SU-DHL-6 (cell line): ENCODE measurements around the gene GRAP2.

ENCODE experiments used
- H2AFZ ChIP-seq: fragments of 200-600 bp; sonication (generic); 2 replicates; pipeline ENCODE4 v1.6.1; 2014; ENCODE audit warnings: low read depth, mild to moderate bottlenecking, moderate library complexity, mixed read lengths, antibody characterized with exemption, low read length; ENCODE audit not compliant: severe bottlenecking
- H3F3A ChIP-seq: fragments of 200-600 bp; shearing (Covaris generic); 2 replicates; pipeline ENCODE4 v1.6.0; 2016; ENCODE audit warnings: antibody characterized with exemption, mild to moderate bottlenecking; ENCODE audit not compliant: insufficient read depth
- H3K27ac ChIP-seq: fragments of 200-600 bp; sonication (generic); 2 replicates; pipeline ENCODE4 v1.5.1; 2016; ENCODE audit warnings: low read depth, mild to moderate bottlenecking, low read length, moderate library complexity, mixed read lengths
- H3K27me3 ChIP-seq: fragments of 200-600 bp; sonication (generic), shearing (Covaris generic); 2 replicates; pipeline ENCODE4 v1.6.0; 2014; ENCODE audit warnings: mild to moderate bottlenecking, low read length
- H3K36me3 ChIP-seq: fragments of 200-600 bp; sonication (generic); 2 replicates; pipeline ENCODE4 v1.6.1; 2014; ENCODE audit warnings: mild to moderate bottlenecking, low read length, mixed read lengths
- H3K4me2 ChIP-seq: fragments of 300-600, 200-600 bp; shearing (Covaris generic), sonication (generic); 2 replicates; pipeline ENCODE4 v1.6.0; 2014; ENCODE audit warnings: low read length, low read depth, mild to moderate bottlenecking; ENCODE audit not compliant: poor library complexity, severe bottlenecking
- H3K4me3 ChIP-seq: fragments of 200-600 bp; sonication (generic); 2 replicates; pipeline ENCODE4 v1.5.1; 2014; ENCODE audit warnings: antibody characterized with exemption, low read length, mild to moderate bottlenecking, mixed read lengths; ENCODE audit not compliant: insufficient read depth, poor library complexity, severe bottlenecking
- H3K79me2 ChIP-seq: fragments of 200-600 bp; sonication (generic); 2 replicates; pipeline ENCODE4 v1.6.1; 2014; ENCODE audit warnings: mild to moderate bottlenecking, low read length, moderate library complexity; ENCODE audit not compliant: insufficient read depth
- H3K9ac ChIP-seq: fragments of 200-600 bp; sonication (generic); 2 replicates; pipeline ENCODE4 v1.7.0; 2014; ENCODE audit warnings: mild to moderate bottlenecking, low read length
- H3K9me2 ChIP-seq: fragments of 200-600 bp; sonication (generic); replicated peaks from 2 replicates; pipeline ENCODE4 v1.6.1; 2014; ENCODE audit warnings: low read length; ENCODE audit not compliant: insufficient read depth
- H3K9me3 ChIP-seq: fragments of 200-600 bp; sonication (generic); 2 replicates; pipeline ENCODE4 v1.6.1; 2014; ENCODE audit warnings: low read length, mixed read lengths; ENCODE audit not compliant: insufficient read depth
- H4K20me1 ChIP-seq: fragments of 200-600 bp; sonication (generic); 2 replicates; pipeline ENCODE4 v1.6.1; 2014; ENCODE audit warnings: low read depth, mild to moderate bottlenecking, antibody characterized with exemption, low read length, moderate library complexity, mixed read lengths
- EZH2phosphoT487 ChIP-seq: fragments of 200-600 bp; sonication (generic), shearing (Covaris generic); conservative IDR thresholded peaks from 2 replicates; pipeline ENCODE4 v1.6.1; 2018; ENCODE audit warnings: mild to moderate bottlenecking, antibody characterized with exemption, low read length, moderate library complexity, mixed read lengths
- TF ChIP-seq, protein P1 (sequence below): fragments of 200-600 bp; sonication (generic); IDR thresholded peaks from one replicate; pipeline ENCODE4 v1.5.1; 2017; ENCODE audit warnings: antibody characterized with exemption, mild to moderate bottlenecking, low read length, moderate library complexity; ENCODE audit not compliant: insufficient read depth, poor library complexity, severe bottlenecking

GRAP2 gene

DNA sequence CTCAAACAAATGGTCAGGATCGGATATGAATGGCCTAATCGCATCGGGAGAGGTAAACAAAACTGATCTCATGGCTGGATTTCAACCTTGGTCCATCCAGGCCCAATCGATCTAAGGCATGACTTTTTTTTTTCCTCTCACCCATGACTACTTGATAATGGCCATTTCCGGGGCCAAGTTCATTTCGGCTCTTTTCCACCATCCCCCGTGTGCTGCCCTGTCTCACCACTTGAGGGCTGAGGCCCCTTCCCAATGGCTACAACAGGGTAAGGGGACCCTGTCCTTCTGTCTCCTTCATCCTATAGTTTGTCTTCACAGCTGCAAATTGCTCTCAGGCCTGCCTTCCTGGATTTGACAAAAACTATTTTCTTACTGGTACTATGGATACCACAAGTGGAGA lies 26.7 kb downstream of the GRAP2 start:
- H3K27me3 ChIP-seq = no peaks in the 10 kb centered on the region
- no peak for TF ChIP-seq EZH2phosphoT487
- TF ChIP-seq, protein P1, sequence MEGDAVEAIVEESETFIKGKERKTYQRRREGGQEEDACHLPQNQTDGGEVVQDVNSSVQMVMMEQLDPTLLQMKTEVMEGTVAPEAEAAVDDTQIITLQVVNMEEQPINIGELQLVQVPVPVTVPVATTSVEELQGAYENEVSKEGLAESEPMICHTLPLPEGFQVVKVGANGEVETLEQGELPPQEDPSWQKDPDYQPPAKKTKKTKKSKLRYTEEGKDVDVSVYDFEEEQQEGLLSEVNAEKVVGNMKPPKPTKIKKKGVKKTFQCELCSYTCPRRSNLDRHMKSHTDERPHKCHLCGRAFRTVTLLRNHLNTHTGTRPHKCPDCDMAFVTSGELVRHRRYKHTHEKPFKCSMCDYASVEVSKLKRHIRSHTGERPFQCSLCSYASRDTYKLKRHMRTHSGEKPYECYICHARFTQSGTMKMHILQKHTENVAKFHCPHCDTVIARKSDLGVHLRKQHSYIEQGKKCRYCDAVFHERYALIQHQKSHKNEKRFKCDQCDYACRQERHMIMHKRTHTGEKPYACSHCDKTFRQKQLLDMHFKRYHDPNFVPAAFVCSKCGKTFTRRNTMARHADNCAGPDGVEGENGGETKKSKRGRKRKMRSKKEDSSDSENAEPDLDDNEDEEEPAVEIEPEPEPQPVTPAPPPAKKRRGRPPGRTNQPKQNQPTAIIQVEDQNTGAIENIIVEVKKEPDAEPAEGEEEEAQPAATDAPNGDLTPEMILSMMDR = no peak

DNA sequence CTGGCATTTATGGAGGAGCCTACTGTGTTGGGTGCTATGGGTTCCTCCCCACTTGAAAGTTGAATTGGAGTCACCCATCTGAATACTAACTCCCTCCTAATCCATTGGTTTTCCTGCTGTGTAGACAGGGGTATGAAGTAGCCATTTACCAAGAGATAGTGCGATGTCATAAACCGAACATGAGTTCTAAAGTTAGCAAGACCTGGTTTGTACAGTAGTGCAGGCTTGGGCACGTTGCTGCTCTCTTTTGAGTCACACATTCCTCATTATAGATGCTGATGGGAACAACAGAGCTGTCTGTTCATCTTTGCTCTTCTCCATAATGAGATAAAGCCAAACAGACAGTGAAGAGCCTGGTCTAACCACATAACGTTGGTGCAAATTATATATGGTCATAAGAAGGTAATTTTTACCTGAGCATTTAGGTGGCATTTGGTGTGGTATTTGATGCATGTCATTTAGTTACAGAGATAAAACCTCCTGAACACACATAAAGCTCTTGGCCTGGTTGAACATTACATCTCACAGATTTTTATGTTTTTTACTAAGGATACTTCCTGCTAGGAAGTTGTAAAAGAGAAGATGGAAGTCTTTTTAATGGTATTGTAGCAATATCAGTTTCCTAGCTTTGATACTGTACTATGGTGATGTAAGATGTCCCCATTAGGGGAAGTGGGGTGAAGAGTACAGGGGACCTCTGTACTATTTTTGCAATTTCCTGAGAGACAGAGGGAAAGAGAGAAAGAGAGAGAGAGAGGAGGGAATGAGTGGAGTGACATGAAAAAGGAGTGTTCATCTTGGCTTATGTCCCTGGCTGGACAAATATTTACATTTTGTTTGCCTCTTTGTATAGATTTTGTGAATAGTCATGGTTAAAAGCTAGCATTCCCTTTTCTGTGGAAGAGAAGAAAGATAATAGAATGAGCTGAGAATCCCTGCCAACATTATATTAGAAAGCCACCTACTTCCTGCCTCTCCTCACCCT lies 27.9 kb downstream of the GRAP2 start:
- Histone ChIP-seq H3K27me3 (no peaks in the 10 kb centered on the region), H3K79me2 (no peaks in the 10 kb centered on the region)
- no peak for TF ChIP-seq EZH2phosphoT487
- TF ChIP-seq, protein P1 = no peak

More for the DNA sequence above, 26.7 kb downstream of the GRAP2 start:
- H3K4me2 ChIP-seq = no peak overlapping the region
- H3F3A ChIP-seq = no peaks in the 10 kb centered on the region
- no peaks in the 10 kb centered on the region for H3K79me2 ChIP-seq
- H3K36me3 ChIP-seq = no peaks in the 10 kb centered on the region
- H3K9ac ChIP-seq = no peak overlapping the region
- no peaks in the 10 kb centered on the region for H3K9me3 ChIP-seq
- no peak overlapping the region for H2AFZ ChIP-seq
- no peaks in the 10 kb centered on the region for H4K20me1 ChIP-seq
- no peak overlapping the region for H3K27ac ChIP-seq
- no peaks in the 10 kb centered on the region for H3K9me2 ChIP-seq
- H3K4me3 ChIP-seq = no peak overlapping the region

DNA sequence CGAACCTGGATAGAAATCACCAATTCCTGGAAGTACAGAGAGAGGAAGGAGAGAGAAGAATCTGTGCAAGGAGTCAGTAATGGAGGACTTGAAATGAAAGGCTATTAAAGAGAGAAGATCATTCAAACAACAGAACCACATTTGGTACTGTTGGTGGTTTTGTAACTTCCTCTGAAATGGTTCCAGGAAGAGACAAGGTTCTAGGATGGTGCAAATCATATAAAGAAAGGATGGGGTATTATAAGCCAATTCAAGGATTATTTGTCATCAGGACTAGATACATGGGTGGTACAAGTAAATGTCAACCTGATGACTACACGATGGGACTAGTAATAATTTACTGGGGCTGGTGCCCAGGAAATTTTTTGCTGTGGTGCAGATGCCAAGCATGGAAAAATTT lies 30.4 kb downstream of the GRAP2 start:
- Histone ChIP-seq H3K4me2 (no peak overlapping the region), H3K27me3 (no peaks in the 10 kb centered on the region), H3K9me2 (no peaks in the 10 kb centered on the region), H3F3A (no peaks in the 10 kb centered on the region), H3K27ac (no peak overlapping the region), H3K9me3 (no peaks in the 10 kb centered on the region), H3K9ac (no peak overlapping the region), H3K4me3 (no peak overlapping the region), H3K36me3 (no peaks in the 10 kb centered on the region), H4K20me1 (no peaks in the 10 kb centered on the region), H3K79me2 (no peaks in the 10 kb centered on the region), H2AFZ (no peak overlapping the region)
- TF ChIP-seq EZH2phosphoT487 = no peak
- TF ChIP-seq, protein P1 = no peak

More for the DNA sequence above, 27.9 kb downstream of the GRAP2 start:
- Histone ChIP-seq H3K9ac (no peak overlapping the region), H2AFZ (no peak overlapping the region), H3K4me2 (no peak overlapping the region), H3K9me3 (no peaks in the 10 kb centered on the region), H3K9me2 (no peaks in the 10 kb centered on the region), H3K4me3 (no peak overlapping the region), H4K20me1 (no peaks in the 10 kb centered on the region), H3K27ac (no peak overlapping the region), H3F3A (no peaks in the 10 kb centered on the region), H3K36me3 (no peaks in the 10 kb centered on the region)
